ENCODE results near the gene IPO9. TPM values are rescaled to one million over a fixed set of nuclear protein-coding genes. Genes with fewer than 3 reads are reported as not detected.
"Not testable (repeated sequence)": the region's sequence is repeated elsewhere in the genome, so short reads cannot be mapped to it uniquely, and the experiment has no call there.

Gene IPO9
- total RNA-seq, 1 donor from 2014 or later: 20.8 TPM

- H3K36me3 ChIP-seq (ENCODE audit: control insufficient read depth, insufficient read depth, low read length): peaks cover 3% of the 10 kb centered on the region
- no peak for TF ChIP-seq CTCF (IDR thresholded peaks at IDR 0.05; ENCODE audit: insufficient read depth, low read length, poor library complexity, severe bottlenecking)
- DNase-seq (ENCODE audit: low read depth): peak; percentile 68
- H3K4me3 ChIP-seq (ENCODE audit: low read depth, low read length): no peak overlapping the region
- H3K27me3 ChIP-seq (ENCODE audit: control insufficient read depth, insufficient read depth, low read length): no peaks in the 10 kb centered on the region
Observed at GRCh38 chr1:201850053-201850397, 21.1 kb downstream of the IPO9 start.

- Histone ChIP-seq H3K27me3 (ENCODE audit: control insufficient read depth, insufficient read depth, low read length) (no peaks in the 10 kb centered on the region), H3K4me3 (ENCODE audit: low read depth, low read length) (no peak overlapping the region), H3K36me3 (ENCODE audit: control insufficient read depth, insufficient read depth, low read length) (peaks cover 3% of the 10 kb centered on the region)
- no peak for DNase-seq (ENCODE audit: low read depth)
- TF ChIP-seq CTCF (IDR thresholded peaks at IDR 0.05; ENCODE audit: insufficient read depth, low read length, poor library complexity, severe bottlenecking): no peak
Observed at GRCh38 chr1:201851949-201852348, 23.0 kb downstream of the IPO9 start.

GRCh38 chr1:201856722-201857121, 27.8 kb downstream of the IPO9 start:
- H3K36me3 ChIP-seq (ENCODE audit: control insufficient read depth, insufficient read depth, low read length); H3K4me3 ChIP-seq (ENCODE audit: low read depth, low read length); DNase-seq (ENCODE audit: low read depth); H3K27me3 ChIP-seq (ENCODE audit: control insufficient read depth, insufficient read depth, low read length): not testable (repeated sequence)

GRCh38 chr1:201859424-201859823, 30.5 kb downstream of the IPO9 start:
- DNase-seq (ENCODE audit: low read depth): no peak
- H3K27me3 ChIP-seq (ENCODE audit: control insufficient read depth, insufficient read depth, low read length): no peaks in the 10 kb centered on the region
- peaks cover 1% of the 10 kb centered on the region for H3K36me3 ChIP-seq (ENCODE audit: control insufficient read depth, insufficient read depth, low read length)
- H3K4me3 ChIP-seq (ENCODE audit: low read depth, low read length): no peak overlapping the region
- no peak for TF ChIP-seq CTCF (IDR thresholded peaks at IDR 0.05; ENCODE audit: insufficient read depth, low read length, poor library complexity, severe bottlenecking)

GRCh38 chr1:201861448-201861847, 32.5 kb downstream of the IPO9 start:
- Histone ChIP-seq H3K36me3 (ENCODE audit: control insufficient read depth, insufficient read depth, low read length) (no peaks in the 10 kb centered on the region), H3K27me3 (ENCODE audit: control insufficient read depth, insufficient read depth, low read length) (no peaks in the 10 kb centered on the region), H3K4me3 (ENCODE audit: low read depth, low read length) (no peak overlapping the region)
- DNase-seq (ENCODE audit: low read depth): no peak
- no peak for TF ChIP-seq CTCF (IDR thresholded peaks at IDR 0.05; ENCODE audit: insufficient read depth, low read length, poor library complexity, severe bottlenecking)

- no peak for DNase-seq (ENCODE audit: low read depth)
- no peak for TF ChIP-seq CTCF (IDR thresholded peaks at IDR 0.05; ENCODE audit: insufficient read depth, low read length, poor library complexity, severe bottlenecking)
- peaks cover 2% of the 10 kb centered on the region for H3K36me3 ChIP-seq (ENCODE audit: control insufficient read depth, insufficient read depth, low read length)
Observed at GRCh38 chr1:201870397-201870796, 41.4 kb downstream of the IPO9 start.

More at GRCh38 chr1:201870397-201870796, 41.4 kb downstream of the IPO9 start:
- Histone ChIP-seq H3K27me3 (ENCODE audit: control insufficient read depth, insufficient read depth, low read length) (no peaks in the 10 kb centered on the region), H3K4me3 (ENCODE audit: low read depth, low read length) (no peak overlapping the region)
